OCI-LY1 (cell line): ENCODE data around the gene FSTL5.

ENCODE experiments used
- EZH2 ChIP-seq: fragments of 200-600 bp; sonication (generic), shearing (Covaris generic); IDR thresholded peaks from 2 replicates; pipeline ENCODE4 v1.8.0; 2017; ENCODE audit warnings: borderline replicate concordance, mixed run types, mild to moderate bottlenecking, antibody characterized with exemption, low read length, moderate library complexity, mixed read lengths
- TF ChIP-seq, protein P1 (sequence below): fragments of 200-600 bp; sonication (generic), shearing (Covaris generic); IDR thresholded peaks from 2 replicates; pipeline ENCODE4 v1.5.1; 2017; ENCODE audit warnings: mild to moderate bottlenecking, antibody characterized with exemption, low read length, moderate library complexity, mixed read lengths

GRCh38 chr4:161894493-161895167 is 269.2 kb downstream of the FSTL5 start:
- TF ChIP-seq EZH2: no peak
- TF ChIP-seq, protein P1, sequence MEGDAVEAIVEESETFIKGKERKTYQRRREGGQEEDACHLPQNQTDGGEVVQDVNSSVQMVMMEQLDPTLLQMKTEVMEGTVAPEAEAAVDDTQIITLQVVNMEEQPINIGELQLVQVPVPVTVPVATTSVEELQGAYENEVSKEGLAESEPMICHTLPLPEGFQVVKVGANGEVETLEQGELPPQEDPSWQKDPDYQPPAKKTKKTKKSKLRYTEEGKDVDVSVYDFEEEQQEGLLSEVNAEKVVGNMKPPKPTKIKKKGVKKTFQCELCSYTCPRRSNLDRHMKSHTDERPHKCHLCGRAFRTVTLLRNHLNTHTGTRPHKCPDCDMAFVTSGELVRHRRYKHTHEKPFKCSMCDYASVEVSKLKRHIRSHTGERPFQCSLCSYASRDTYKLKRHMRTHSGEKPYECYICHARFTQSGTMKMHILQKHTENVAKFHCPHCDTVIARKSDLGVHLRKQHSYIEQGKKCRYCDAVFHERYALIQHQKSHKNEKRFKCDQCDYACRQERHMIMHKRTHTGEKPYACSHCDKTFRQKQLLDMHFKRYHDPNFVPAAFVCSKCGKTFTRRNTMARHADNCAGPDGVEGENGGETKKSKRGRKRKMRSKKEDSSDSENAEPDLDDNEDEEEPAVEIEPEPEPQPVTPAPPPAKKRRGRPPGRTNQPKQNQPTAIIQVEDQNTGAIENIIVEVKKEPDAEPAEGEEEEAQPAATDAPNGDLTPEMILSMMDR: no peak
